HepG2 (cell line): ENCODE results near the gene CMTM4. TPM values are rescaled to one million over a fixed set of nuclear protein-coding genes. Genes with fewer than 3 reads are reported as not detected.

Experiments
- CENPX ChIP-seq: sonication (generic); formaldehyde crosslinking; IDR thresholded peaks from 2 replicates; pipeline ENCODE4 v1.9.0; 2021; ENCODE audit warnings: mild to moderate bottlenecking, missing genetic modification reagents, moderate library complexity
- CERS6 ChIP-seq: sonication (generic); formaldehyde crosslinking; IDR thresholded peaks from 2 replicates; pipeline ENCODE4 v1.5.0; 2020; ENCODE audit warnings: missing genetic modification reagents
- CSRNP1 ChIP-seq: sonication (generic); formaldehyde crosslinking; IDR thresholded peaks from 2 replicates; pipeline ENCODE4 v1.8.1; 2023; ENCODE audit warnings: mild to moderate bottlenecking, missing genetic modification reagents
- HNRNPL ChIP-seq: fragments of 200-400 bp; formaldehyde crosslinking; IDR thresholded peaks from 2 replicates; pipeline ENCODE4 v1.6.1; 2017; ENCODE audit warnings: mild to moderate bottlenecking, low read depth, low read length
- MEIS2 ChIP-seq: sonication (generic); formaldehyde crosslinking; IDR thresholded peaks from 2 replicates; pipeline ENCODE4 v1.9.0; 2021; ENCODE audit warnings: mild to moderate bottlenecking, missing genetic modification reagents
- MTERF4 ChIP-seq: sonication (generic); formaldehyde crosslinking; IDR thresholded peaks from 2 replicates; pipeline ENCODE4 v1.8.0; 2023; ENCODE audit warnings: mild to moderate bottlenecking, missing genetic modification reagents
- NCOA2 ChIP-seq: sonication (generic); formaldehyde crosslinking; IDR thresholded peaks from 2 replicates; pipeline ENCODE4 v1.8.0; 2022; ENCODE audit warnings: inconsistent platforms
- PHF21A ChIP-seq: sonication (generic); formaldehyde crosslinking; IDR thresholded peaks from 2 replicates; pipeline ENCODE4 v1.5.0; 2020; ENCODE audit warnings: mild to moderate bottlenecking, missing genetic modification reagents
- POLR2G ChIP-seq: fragments of 200-400 bp; formaldehyde crosslinking; IDR thresholded peaks from 2 replicates; pipeline ENCODE4 v1.6.1; 2018; ENCODE audit warnings: mild to moderate bottlenecking, low read depth, low read length, moderate library complexity
- SETDB1 ChIP-seq: sonication (generic); formaldehyde crosslinking; IDR thresholded peaks from 2 replicates; pipeline ENCODE4 v1.5.1; 2020; ENCODE audit warnings: missing genetic modification reagents, mild to moderate bottlenecking, borderline replicate concordance
- TFDP1 ChIP-seq: IDR thresholded peaks from 2 replicates; pipeline ENCODE4 v1.6.1; 2016; ENCODE audit warnings: missing compliant biosample characterization, missing genetic modification reagents, borderline replicate concordance
- TRIM22 ChIP-seq: fragments of 450-650 bp; IDR thresholded peaks from 2 replicates; pipeline ENCODE4 v1.6.1; 2017
- WIZ ChIP-seq: sonication (generic); formaldehyde crosslinking; IDR thresholded peaks from 2 replicates; pipeline ENCODE4 v1.5.1; 2020; ENCODE audit warnings: mild to moderate bottlenecking, missing genetic modification reagents
- ZBTB25 ChIP-seq: IDR thresholded peaks from 2 replicates; pipeline ENCODE4 v1.6.1; 2018; ENCODE audit warnings: missing genetic modification reagents
- ZFP91 ChIP-seq: sonication (generic); formaldehyde crosslinking; IDR thresholded peaks from 2 replicates; pipeline ENCODE4 v1.9.0; 2022; ENCODE audit warnings: missing genetic modification reagents, mild to moderate bottlenecking, borderline replicate concordance
- ZNF24 ChIP-seq: fragments of 450-650 bp; IDR thresholded peaks from 2 replicates; pipeline ENCODE4 v1.6.1; 2017; ENCODE audit warnings: antibody characterized with exemption, mild to moderate bottlenecking
- ZNF343 ChIP-seq: sonication (generic); formaldehyde crosslinking; IDR thresholded peaks from 2 replicates; pipeline ENCODE4 v1.4.0; 2020; ENCODE audit warnings: mild to moderate bottlenecking, missing genetic modification reagents
- ZNF543 ChIP-seq: sonication (generic); formaldehyde crosslinking; IDR thresholded peaks from 2 replicates; pipeline ENCODE4 v1.4.0; 2020; ENCODE audit warnings: mild to moderate bottlenecking, missing genetic modification reagents
- ZNF878 ChIP-seq: sonication (generic); formaldehyde crosslinking; IDR thresholded peaks from 2 replicates; pipeline ENCODE4 v1.8.1; 2023; ENCODE audit warnings: mild to moderate bottlenecking, missing genetic modification reagents, moderate library complexity
- ZSCAN31 ChIP-seq: sonication (generic); formaldehyde crosslinking; IDR thresholded peaks from 2 replicates; pipeline ENCODE4 v1.5.0; 2020; ENCODE audit warnings: low read depth, mild to moderate bottlenecking, missing genetic modification reagents
- polyA plus RNA-seq, 8 experiments: library from polyadenylated mRNA; depleted of rRNA in 3 of 8; stranded (reverse) in 7 of 8; unstranded in 1 of 8; fragments of >200 nt; fragmentation: Illumina TruSeq in 4 of 8; extraction: Trizol in 4 of 8; gene quantifications; 2 replicates each; pipeline versions ENCODE4 v1.2.1 to v1.2.3, GENCODE V29; 2011 to 2016; ENCODE audit warnings: low read depth in 4 of 8, missing spikeins in 1 of 8, mixed read lengths in 1 of 8; ENCODE audit not compliant: insufficient read depth in 1 of 8
- total RNA-seq, 5 experiments: library from RNA; depleted of rRNA; stranded (reverse); fragments of >200 nt; fragmentation: Illumina TruSeq; extraction: Trizol; gene quantifications; 2 replicates each; pipeline ENCODE4 v1.2.3, GENCODE V29; 2016; ENCODE audit warnings: low read depth in 1 of 5

Gene CMTM4
- total and polyA plus RNA-seq, 2 of the 13 experiments (the other 11 are each of a cell fraction or from before 2014, with no cell fraction given) = 32.0 to 36.3 TPM

GRCh38 chr16:66605177-66605978 is 91.2 kb downstream of the CMTM4 start (continued):
- peak; percentile 41 for TF ChIP-seq POLR2G
- no peak for TF ChIP-seq CERS6 (CRISPR knock-in tag)
- no peak for TF ChIP-seq TFDP1 (CRISPR knock-in tag)
- peak; percentile 79 for TF ChIP-seq MEIS2 (CRISPR knock-in tag)
- TF ChIP-seq ZSCAN31 (CRISPR knock-in tag) = 0 out of 2 replicates have a peak, but pooled peaks have one; percentile 23
- TF ChIP-seq ZNF24 = no peak
- TF ChIP-seq MTERF4 = peak; percentile 83
- TF ChIP-seq CENPX (CRISPR knock-in tag) = no peak
- no peak for TF ChIP-seq ZNF878 (CRISPR knock-in tag)
- no peak for TF ChIP-seq NCOA2 (CRISPR knock-in tag)
- peak; percentile 88; the same call in 1 of the 2 replicates for TF ChIP-seq CSRNP1
- no peak for TF ChIP-seq PHF21A (CRISPR knock-in tag)
- peak; percentile 66; the same call in 1 of the 2 replicates for TF ChIP-seq ZNF343 (CRISPR knock-in tag)
- no peak for TF ChIP-seq TRIM22
- no peak for TF ChIP-seq SETDB1 (CRISPR knock-in tag)
- TF ChIP-seq ZFP91 = no peak
- no peak for TF ChIP-seq WIZ
- TF ChIP-seq ZBTB25 = 0 out of 2 replicates have a peak, but pooled peaks have one; percentile 13
- 0 out of 2 replicates have a peak, but pooled peaks have one; percentile 27 for TF ChIP-seq HNRNPL
- TF ChIP-seq ZNF543 (CRISPR knock-in tag) = peak; percentile 39; the same call in 1 of the 2 replicates
